Esophagus muscularis mucosa (tissue), 3 donors: Measurements from ENCODE around the gene ITPR2.

Experiments
- POLR2A ChIP-seq: fragments of 450-650 bp; IDR thresholded peaks from one replicate; pipeline ENCODE4 v1.6.1; 2017; ENCODE audit warnings: antibody characterized with exemption, moderate library complexity, mild to moderate bottlenecking, low read depth
- TF ChIP-seq, protein P1 (sequence below), 3 experiments: fragments of 200-600 bp in 2 of 3; fragments of 450-650 bp in 1 of 3; sonication (generic) in 2 of 3; IDR thresholded peaks; one replicate each; pipeline ENCODE4 v1.5.1; 2017 to 2019; ENCODE audit warnings: antibody characterized with exemption in 3 of 3, mild to moderate bottlenecking in 2 of 3, moderate library complexity in 1 of 3

DNA sequence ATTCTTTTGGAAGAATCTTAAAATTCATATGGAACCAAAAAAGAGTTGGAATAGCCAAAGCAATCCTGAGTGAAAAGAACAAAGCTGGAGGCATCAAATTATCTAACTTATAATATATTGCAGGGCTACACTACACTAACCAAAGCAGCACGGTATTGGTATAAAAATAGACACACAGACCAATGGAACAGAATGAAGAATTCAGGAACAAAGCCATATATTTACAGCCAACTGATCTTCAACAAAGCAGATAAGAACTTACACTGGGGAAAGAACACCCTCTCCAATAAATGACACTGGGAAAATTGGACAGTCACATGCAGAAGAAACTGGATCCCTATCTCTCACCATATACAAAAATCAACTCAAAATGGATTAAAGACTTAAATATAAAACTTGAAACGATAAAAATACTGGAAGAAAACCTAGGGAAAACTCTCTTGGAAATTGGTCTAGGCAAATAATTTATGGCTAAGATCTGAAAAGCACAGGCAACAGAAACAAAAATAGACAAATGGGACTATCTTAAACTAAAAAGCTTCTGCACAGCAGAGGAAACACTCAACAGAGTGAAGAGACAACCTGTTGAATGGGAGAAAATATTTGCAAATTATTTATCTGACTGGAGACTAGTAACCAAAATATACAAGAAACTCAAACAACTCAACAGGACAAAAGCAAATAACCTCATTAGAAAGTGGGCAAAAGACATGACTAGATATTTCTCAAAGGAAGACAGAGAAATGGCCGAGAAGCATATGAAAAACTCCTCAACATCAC is 286.3 kb downstream of the ITPR2 start:
- TF ChIP-seq, protein P1, sequence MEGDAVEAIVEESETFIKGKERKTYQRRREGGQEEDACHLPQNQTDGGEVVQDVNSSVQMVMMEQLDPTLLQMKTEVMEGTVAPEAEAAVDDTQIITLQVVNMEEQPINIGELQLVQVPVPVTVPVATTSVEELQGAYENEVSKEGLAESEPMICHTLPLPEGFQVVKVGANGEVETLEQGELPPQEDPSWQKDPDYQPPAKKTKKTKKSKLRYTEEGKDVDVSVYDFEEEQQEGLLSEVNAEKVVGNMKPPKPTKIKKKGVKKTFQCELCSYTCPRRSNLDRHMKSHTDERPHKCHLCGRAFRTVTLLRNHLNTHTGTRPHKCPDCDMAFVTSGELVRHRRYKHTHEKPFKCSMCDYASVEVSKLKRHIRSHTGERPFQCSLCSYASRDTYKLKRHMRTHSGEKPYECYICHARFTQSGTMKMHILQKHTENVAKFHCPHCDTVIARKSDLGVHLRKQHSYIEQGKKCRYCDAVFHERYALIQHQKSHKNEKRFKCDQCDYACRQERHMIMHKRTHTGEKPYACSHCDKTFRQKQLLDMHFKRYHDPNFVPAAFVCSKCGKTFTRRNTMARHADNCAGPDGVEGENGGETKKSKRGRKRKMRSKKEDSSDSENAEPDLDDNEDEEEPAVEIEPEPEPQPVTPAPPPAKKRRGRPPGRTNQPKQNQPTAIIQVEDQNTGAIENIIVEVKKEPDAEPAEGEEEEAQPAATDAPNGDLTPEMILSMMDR (IDR thresholded peaks at IDR 0.05), result no peak
- TF ChIP-seq POLR2A, result no peak
